T-helper 22 cell (primary cell): Measurements from ENCODE around the gene BTRC.
"Not testable (repeated sequence)": the region's sequence is repeated elsewhere in the genome, so short reads cannot be mapped to it uniquely, and the experiment has no call there.

Experiments
- DNase-seq: peaks from one replicate; pipeline ENCODE4 v3.0.0-alpha.2; 2020; ENCODE audit warnings: low read depth

The BTRC gene

DNA sequence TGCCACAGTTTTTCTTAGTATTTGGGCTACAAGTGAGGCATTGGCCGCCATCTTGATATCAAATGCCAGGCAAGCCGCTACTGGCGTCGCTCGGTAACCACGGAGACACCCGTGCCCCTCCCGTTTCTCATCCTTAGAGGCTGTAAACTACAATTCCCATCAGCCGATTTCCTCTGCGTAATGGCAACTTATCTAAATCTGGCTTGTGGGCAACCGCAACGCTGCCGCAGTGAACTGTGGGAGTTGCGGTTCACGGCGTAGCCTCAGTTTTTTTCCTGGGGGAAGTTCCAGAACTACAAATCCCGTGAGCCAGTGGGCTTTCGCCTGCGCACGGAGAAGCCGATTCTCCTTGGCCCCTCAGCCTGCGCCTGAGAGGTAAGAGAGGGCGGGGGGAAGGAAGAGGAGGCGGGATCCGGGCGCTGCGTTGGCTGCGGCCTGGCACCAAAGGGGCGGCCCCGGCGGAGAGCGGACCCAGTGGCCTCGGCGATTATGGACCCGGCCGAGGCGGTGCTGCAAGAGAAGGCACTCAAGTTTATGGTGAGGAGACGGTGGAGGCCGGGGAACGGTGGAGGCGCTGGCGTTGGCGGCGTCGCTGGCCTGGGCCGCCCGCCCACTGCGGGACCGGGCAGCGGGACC, at the start of gene BTRC:
BTRC (plus strand) TSS at position 474 of the 636 bp plus-strand sequence; CDS start at position 490, 16 bp downstream.
- peak; percentile 95 for DNase-seq

GRCh38 chr10:101304316-101304715, 49.6 kb upstream of the BTRC start:
- no peak for DNase-seq

GRCh38 chr10:101305320-101306241, 48.4 kb upstream of the BTRC start:
- no peak for DNase-seq

DNA sequence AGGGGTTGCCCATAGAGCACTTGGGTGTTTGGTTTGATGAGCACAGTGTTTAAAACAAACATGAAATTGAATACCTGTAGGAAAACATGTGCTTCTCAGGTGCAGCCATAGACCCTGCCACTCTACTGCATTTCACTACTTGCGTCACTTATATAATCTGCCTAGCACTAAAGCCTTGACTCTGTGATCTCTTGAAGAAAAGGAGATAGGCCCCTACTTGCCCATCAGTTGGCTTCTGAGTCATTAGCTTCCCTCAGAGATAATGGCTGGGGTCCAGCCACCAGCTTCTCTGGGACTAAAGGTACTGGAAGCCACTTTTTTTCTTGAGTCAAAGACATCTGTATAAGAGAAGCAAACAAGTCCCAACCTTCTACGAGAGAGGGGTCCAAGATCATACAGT, 45.9 kb upstream of the BTRC start:
- no peak for DNase-seq

- DNase-seq: no peak
Observed at GRCh38 chr10:101310529-101311184, 43.3 kb upstream of the BTRC start.

DNA sequence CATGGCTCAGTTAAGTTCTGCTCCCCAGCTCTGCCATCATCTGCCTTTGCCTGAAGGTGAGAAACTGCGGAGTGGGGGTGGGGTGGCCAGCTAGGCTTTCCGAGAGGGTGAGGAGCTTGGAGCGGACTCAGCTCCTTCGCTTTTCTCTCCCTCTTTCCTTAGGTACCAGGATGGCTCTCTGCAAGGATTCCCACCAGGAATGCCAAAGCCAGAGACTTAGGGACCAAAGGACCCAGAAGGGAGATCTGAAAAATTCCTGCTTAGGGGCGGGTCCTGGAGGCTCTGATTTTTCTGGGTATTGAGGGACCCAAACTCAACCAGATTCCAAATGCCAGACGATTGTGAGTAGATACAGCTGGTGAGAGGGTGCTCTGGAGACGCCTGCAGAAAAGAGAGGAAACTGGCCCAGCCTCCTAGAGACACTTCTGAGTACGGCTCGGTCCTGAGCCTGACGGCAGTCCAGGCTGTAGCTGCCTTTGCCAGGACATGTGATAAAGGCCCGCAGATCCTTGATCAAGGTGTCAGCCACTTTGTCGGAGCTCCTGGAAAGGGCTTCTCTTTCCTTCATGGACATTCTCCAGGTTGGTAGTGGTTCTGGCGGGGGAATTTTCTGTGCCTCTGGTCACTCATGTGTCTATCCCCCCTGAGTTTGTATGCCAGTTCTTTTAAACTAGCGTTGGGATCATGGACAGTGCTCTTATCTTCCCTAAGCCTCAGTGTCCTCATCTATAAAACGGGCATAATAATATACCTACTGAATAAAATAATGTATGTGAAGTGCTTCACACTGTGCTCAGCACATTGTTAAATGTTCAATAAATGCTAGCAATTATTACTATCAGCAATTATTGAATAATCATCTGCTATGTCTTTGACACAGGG, 42.5 kb upstream of the BTRC start:
- DNase-seq: no peak

DNA sequence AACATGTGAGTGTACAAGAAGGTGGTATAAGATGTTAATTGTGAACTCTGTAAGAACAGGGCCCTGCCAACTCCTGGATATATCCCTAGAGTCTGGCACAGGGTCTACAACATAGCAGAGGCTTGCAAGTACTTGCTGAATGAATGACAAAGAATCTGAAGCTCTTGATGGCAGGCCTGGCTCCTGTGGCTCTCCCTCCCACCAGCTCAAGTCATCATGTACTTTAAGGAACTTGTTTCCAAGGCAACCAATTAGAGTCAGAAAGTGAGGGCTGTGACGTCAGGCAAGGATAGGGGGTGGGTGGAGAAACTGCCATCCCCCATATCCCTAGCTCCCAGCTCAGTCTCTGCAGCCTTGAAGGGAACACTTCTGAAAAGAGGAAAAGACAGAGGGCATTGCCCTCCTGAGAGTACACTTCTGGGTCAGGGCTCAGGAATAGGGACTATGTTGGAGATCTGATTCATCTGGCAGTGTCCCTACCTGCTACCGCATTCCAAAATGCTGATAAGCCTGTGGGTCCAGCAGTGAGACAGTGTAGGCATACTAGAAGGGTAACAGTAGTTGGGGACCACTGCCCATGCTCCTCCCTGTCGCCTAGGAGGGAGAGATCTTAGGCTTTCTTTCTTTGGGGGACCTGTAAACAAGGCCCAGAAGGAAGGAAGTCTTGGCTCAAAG, 34.6 kb upstream of the BTRC start:
- DNase-seq: no peak

GRCh38 chr10:101321073-101321472, 32.9 kb upstream of the BTRC start:
- no peak for DNase-seq

GRCh38 chr10:101322266-101323108, 31.5 kb upstream of the BTRC start:
- no peak for DNase-seq

GRCh38 chr10:101323495-101323894, 30.5 kb upstream of the BTRC start:
- no peak for DNase-seq

DNA sequence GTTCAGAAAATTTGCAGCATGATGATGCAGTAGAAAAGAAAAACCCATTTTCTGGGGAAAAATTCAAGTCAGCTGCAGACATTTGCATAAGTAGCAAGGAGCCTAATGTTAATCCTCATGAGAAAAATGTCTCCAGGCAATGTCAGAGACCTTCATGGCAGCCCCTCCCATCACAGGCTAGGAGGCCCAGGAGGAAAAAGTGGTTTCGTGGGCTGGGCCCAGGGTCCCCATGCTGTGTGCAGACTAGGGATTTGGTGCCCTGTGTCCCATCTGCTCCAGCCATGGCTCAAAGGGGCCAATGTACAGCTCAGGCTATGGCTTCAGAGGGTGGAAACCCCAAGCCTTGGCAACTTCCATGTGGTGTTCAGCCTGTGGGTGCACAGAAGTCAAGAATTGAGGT, 26.5 kb upstream of the BTRC start:
- DNase-seq: not testable (repeated sequence)

DNA sequence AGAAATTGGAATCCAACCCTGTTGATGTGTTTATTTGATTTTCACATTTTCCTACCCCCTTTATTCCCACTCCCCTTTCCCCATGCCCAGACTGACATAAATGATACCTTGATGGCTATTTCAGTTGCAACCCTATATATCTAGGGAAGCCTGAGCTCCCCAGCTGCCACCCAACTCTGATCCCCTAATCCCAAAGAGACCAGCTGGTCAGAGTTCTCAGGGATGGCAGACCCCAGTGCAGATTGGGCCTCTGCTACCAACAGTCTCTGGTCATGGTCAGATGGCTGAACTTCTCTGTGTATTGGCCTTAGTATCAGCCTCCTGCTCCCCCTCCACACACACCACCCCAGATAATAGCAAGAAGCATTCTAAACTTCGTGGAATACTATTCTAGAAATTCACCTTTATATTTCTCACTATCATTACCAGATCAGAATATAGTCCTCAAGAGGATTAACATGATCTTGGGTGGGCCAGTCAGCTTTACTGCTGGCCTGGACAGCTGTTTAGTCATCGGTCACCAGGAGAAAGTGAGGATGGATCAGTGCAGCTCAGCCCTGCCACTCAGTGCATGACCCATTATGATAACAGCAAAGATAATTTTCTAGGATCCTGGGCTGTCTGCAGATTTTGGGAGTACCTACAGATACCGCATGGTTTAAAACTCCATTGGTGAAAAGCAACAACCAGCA, 24.5 kb upstream of the BTRC start:
- DNase-seq: no peak

DNA sequence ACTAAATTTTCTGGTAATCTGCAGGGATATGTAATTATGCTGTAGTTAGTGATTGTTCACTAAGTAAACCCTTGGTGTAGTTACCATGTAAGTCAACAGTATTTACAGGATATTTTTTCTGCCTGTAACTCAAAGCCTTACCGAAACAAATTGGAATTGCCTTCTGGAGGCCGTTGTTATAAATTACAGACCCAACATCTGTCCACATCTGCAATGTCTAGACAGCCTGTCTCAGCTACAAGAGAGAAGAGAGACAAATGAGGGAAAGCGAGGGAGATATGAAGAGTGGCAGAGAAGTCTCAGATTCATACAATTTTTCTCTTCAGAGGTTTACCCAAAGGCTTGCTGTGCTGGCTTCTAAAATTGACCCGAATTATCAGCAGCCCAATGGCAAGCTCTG, 23.7 kb upstream of the BTRC start:
- DNase-seq: no peak

DNA sequence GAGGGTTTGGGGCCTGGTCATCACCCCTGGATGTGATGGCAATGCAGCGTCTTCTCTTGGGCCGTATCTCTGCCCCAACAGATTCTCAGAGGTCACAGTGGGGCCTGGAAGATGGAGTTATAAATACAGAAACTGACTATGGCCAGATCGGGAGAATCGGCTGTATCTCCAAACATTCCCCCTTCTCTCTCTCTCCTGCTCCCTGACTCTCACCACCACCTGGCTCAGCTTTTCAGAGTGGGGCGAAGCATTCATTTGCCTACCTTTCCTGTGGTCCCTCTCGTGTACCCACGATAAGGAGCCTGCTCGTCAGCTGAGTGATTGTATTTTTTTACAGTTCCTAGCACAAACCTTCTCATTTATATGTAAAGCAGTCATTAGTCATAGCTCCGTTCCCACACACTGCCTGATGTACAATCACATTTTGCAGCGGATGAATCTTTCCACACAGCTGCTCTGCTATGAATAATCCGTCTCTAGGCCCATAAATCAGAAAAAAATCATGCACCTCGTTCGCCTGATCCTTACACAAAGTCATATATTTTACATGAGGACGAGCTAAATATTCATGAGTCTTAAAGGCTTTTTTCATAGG, 23.2 kb upstream of the BTRC start:
- DNase-seq: no peak

DNA sequence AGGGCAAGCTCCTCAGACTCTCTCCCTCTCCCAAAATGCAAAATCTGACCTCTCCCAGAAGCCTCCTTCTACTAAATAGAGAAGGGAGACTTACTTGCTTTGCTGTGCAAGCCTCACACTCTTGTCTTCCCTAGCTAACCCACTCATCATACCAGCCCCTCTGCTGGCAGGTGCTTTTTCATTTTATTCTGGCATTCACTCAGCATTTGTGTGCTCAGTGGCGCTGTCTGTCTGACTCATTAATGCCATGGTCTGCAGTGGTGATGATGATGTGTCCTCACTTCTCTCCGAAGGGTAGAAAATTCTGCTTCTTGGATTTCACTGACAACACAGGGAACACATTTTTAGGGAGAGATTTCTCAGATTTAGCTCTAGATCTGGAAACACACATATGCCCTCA, 22.0 kb upstream of the BTRC start:
- no peak for DNase-seq

DNA sequence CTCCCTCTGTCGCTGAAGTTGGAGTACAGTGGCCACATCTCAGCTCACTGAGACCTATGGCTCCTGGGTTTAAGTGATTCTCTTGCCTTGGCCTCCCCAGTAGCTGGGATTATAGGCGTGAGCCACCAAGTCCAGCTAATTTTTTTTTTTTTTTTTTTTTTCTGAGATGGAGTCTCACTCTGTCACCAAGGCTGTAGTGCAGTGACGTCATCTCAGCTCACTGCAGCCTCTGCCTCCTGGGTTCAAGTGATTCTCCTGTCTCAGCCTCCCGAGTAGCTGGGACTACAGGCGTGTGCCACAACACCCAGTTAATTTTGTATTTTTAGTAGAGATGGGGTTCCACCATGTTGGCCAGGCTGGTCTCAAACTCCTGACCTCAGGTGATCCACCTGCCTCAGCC, 19.7 kb upstream of the BTRC start:
- DNase-seq: not testable (repeated sequence)

DNA sequence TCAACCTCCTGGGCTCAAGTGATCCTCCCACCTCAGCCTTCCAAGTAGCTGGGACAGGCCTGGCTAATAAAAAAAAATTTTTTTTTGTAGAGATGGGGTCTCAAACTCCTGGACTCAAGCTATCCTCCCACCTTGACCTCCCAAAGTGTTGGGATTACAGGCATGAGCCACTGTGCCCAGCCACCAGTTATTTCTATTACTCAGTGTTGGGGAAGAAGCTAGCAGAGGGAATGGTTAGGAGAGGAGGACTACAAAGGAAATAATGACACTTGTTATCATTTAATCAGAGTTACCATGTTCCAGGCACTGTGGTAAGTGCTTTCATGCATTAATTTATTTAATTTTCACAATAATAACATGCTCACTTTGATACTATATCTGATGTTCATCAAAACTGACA, 17.6 kb upstream of the BTRC start:
- no peak for DNase-seq

DNA sequence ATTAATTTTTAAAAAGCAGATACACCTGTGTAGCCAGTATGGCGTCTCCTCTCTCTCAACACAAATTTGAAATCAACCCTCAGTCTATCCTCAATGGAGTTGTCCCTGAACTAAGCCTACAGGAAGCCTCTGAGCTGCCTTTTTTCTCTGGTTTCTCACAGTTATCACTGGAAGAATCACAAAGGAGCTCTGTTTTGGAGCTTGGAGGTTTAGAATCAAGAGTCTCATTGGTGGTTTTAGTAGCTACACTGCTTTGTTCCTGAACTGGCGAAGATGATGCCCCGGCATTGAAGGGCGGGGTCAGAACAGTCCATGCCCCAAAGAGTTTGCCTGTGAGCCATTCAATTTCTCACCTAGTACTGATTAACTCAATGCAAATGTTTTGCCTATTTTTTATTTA, 16.1 kb upstream of the BTRC start:
- no peak for DNase-seq

- DNase-seq: no peak
Observed at GRCh38 chr10:101341438-101341837, 12.5 kb upstream of the BTRC start.
